DMS153 treated with DMSO at 0.1 percent for 48 hours (cell line): ENCODE data around the gene RNF39.

Experiments used
- DNase-seq: peaks from one replicate; lab custom pipeline; 2025; ENCODE audit not compliant: unreplicated experiment; lab: John Stamatoyannopoulos, UW

RNF39 gene

GRCh38 chr6:30020626-30021025 lies 54.9 kb downstream of the RNF39 start:
- DNase-seq, result no peak
